ENCODE data around the gene HSF2BP. TPM values are rescaled to one million over a fixed set of nuclear protein-coding genes. Genes with fewer than 3 reads are reported as not detected.
"Not testable (repeated sequence)": the region's sequence is repeated elsewhere in the genome, so short reads cannot be mapped to it uniquely, and the experiment has no call there.

The HSF2BP gene
- total RNA-seq, 1 experiment from 2014 or later, result 2.4 TPM

- Histone ChIP-seq H3K4me3 (no peak overlapping the region), H3K27me3 (no peaks in the 10 kb centered on the region), H3K9me3 (no peaks in the 10 kb centered on the region), H3K36me3 (peaks cover 89% of the 10 kb centered on the region)
- DNase-seq, result no peak
These were observed 32.0 kb upstream of the HSF2BP start for GRCh38 chr21:43691086-43691795.

- peaks cover 90% of the 10 kb centered on the region for H3K36me3 ChIP-seq
- no peaks in the 10 kb centered on the region for H3K9me3 ChIP-seq
- no peaks in the 10 kb centered on the region for H3K27me3 ChIP-seq
- no peak for DNase-seq
- H3K4me3 ChIP-seq, result no peak overlapping the region
These were observed 31.1 kb upstream of the HSF2BP start for GRCh38 chr21:43690346-43690745.

GRCh38 chr21:43689556-43690337, 30.5 kb upstream of the HSF2BP start:
- Histone ChIP-seq H3K4me3 (no peak overlapping the region), H3K36me3 (peaks cover 91% of the 10 kb centered on the region), H3K9me3 (no peaks in the 10 kb centered on the region), H3K27me3 (no peaks in the 10 kb centered on the region)
- DNase-seq, result no peak

GRCh38 chr21:43688906-43689305, 29.6 kb upstream of the HSF2BP start:
- no peak for DNase-seq
- peaks cover 88% of the 10 kb centered on the region for H3K36me3 ChIP-seq
- H3K9me3 ChIP-seq, result no peaks in the 10 kb centered on the region
- H3K4me3 ChIP-seq, result no peak overlapping the region
- no peaks in the 10 kb centered on the region for H3K27me3 ChIP-seq

GRCh38 chr21:43687566-43688399, 28.5 kb upstream of the HSF2BP start:
- no peaks in the 10 kb centered on the region for H3K27me3 ChIP-seq
- H3K4me3 ChIP-seq, result no peak overlapping the region
- peaks cover 90% of the 10 kb centered on the region for H3K36me3 ChIP-seq
- DNase-seq, result no peak
- H3K9me3 ChIP-seq, result no peaks in the 10 kb centered on the region

GRCh38 chr21:43686811-43687565, 27.7 kb upstream of the HSF2BP start:
- Histone ChIP-seq H3K36me3 (peaks cover 92% of the 10 kb centered on the region), H3K4me3 (no peak overlapping the region), H3K27me3 (no peaks in the 10 kb centered on the region), H3K9me3 (no peaks in the 10 kb centered on the region)
- no peak for DNase-seq

GRCh38 chr21:43684424-43684823, 25.1 kb upstream of the HSF2BP start:
- Histone ChIP-seq H3K9me3 (no peaks in the 10 kb centered on the region), H3K4me3 (no peak overlapping the region), H3K27me3 (no peaks in the 10 kb centered on the region), H3K36me3 (peaks cover 93% of the 10 kb centered on the region)
- no peak for DNase-seq

GRCh38 chr21:43681650-43682049, 22.4 kb upstream of the HSF2BP start:
- DNase-seq, result no peak

GRCh38 chr21:43680421-43680820, 21.1 kb upstream of the HSF2BP start:
- not testable (repeated sequence) for H3K4me3 ChIP-seq, H3K9me3 ChIP-seq, H3K27me3 ChIP-seq, DNase-seq
- H3K36me3 ChIP-seq, result peaks cover 89% of the 10 kb centered on the region

More at GRCh38 chr21:43681650-43682049, 22.4 kb upstream of the HSF2BP start:
- H3K9me3 ChIP-seq, result no peaks in the 10 kb centered on the region
- no peak overlapping the region for H3K4me3 ChIP-seq
- peaks cover 91% of the 10 kb centered on the region for H3K36me3 ChIP-seq
- no peaks in the 10 kb centered on the region for H3K27me3 ChIP-seq

GRCh38 chr21:43679951-43680350, 20.7 kb upstream of the HSF2BP start:
- no peak overlapping the region for H3K4me3 ChIP-seq
- no peak for DNase-seq

GRCh38 chr21:43676391-43676790, 17.1 kb upstream of the HSF2BP start:
- H3K4me3 ChIP-seq, result no peak overlapping the region
- peaks cover 85% of the 10 kb centered on the region for H3K36me3 ChIP-seq
- H3K27me3 ChIP-seq, result no peaks in the 10 kb centered on the region
- no peak for DNase-seq
- no peaks in the 10 kb centered on the region for H3K9me3 ChIP-seq

More at GRCh38 chr21:43679951-43680350, 20.7 kb upstream of the HSF2BP start:
- H3K9me3 ChIP-seq, result no peaks in the 10 kb centered on the region
- H3K36me3 ChIP-seq, result peaks cover 89% of the 10 kb centered on the region
- H3K27me3 ChIP-seq, result no peaks in the 10 kb centered on the region

- DNase-seq, result no peak
- Histone ChIP-seq H3K4me3 (no peak overlapping the region), H3K36me3 (peaks cover 84% of the 10 kb centered on the region), H3K9me3 (no peaks in the 10 kb centered on the region), H3K27me3 (no peaks in the 10 kb centered on the region)
These were observed 16.6 kb upstream of the HSF2BP start for GRCh38 chr21:43675871-43676270.

- no peak for DNase-seq
- Histone ChIP-seq H3K9me3 (peaks cover 3% of the 10 kb centered on the region; the same call in 1 of the 2 replicates), H3K4me3 (no peak overlapping the region), H3K27me3 (no peaks in the 10 kb centered on the region), H3K36me3 (peaks cover 63% of the 10 kb centered on the region)
These were observed 10.7 kb upstream of the HSF2BP start for GRCh38 chr21:43669828-43670605.

GRCh38 chr21:43667191-43667904, 8.1 kb upstream of the HSF2BP start:
- H3K36me3 ChIP-seq, result peaks cover 72% of the 10 kb centered on the region
- DNase-seq, result peak; percentile 69
- H3K9me3 ChIP-seq, result peaks cover 3% of the 10 kb centered on the region; the same call in 1 of the 2 replicates
- H3K27me3 ChIP-seq, result no peaks in the 10 kb centered on the region
- H3K4me3 ChIP-seq, result no peak overlapping the region

- H3K4me3 ChIP-seq, result no peak overlapping the region
- H3K9me3 ChIP-seq, result peaks cover 3% of the 10 kb centered on the region; the same call in 1 of the 2 replicates
- no peaks in the 10 kb centered on the region for H3K27me3 ChIP-seq
- DNase-seq, result no peak
- H3K36me3 ChIP-seq, result peaks cover 74% of the 10 kb centered on the region
These were observed 6.6 kb upstream of the HSF2BP start for GRCh38 chr21:43665879-43666278.
